KMS-11 (cell line): ENCODE data around the gene DIPK1A.

Source experiments
- H2AFZ ChIP-seq: fragments of 200-600 bp; sonication (generic); 2 replicates; pipeline ENCODE4 v1.6.1; 2016; ENCODE audit warnings: antibody characterized with exemption, mixed run types, low read depth
- H3K27ac ChIP-seq: fragments of 200-600 bp; sonication (generic); 2 replicates; pipeline ENCODE4 v1.6.1; 2016; ENCODE audit warnings: mild to moderate bottlenecking, mixed run types
- H3K27me3 ChIP-seq: fragments of 200-600 bp; sonication (generic); 2 replicates; pipeline ENCODE4 v1.6.1; 2017; ENCODE audit warnings: mild to moderate bottlenecking, low read depth, mixed run types, moderate library complexity; ENCODE audit not compliant: insufficient read depth
- H3K36me3 ChIP-seq: fragments of 200-600 bp; sonication (generic); 2 replicates; pipeline ENCODE4 v1.6.1; 2017; ENCODE audit warnings: mild to moderate bottlenecking, mixed run types; ENCODE audit not compliant: insufficient read depth
- H3K4me1 ChIP-seq: fragments of 200-600 bp; sonication (generic); 2 replicates; pipeline ENCODE4 v1.6.1; 2016; ENCODE audit warnings: mild to moderate bottlenecking, low read depth, mixed run types; ENCODE audit not compliant: poor library complexity, severe bottlenecking
- H3K4me2 ChIP-seq: fragments of 200-600 bp; sonication (generic); 2 replicates; pipeline ENCODE4 v1.7.0; 2016; ENCODE audit warnings: mild to moderate bottlenecking, mixed run types
- H3K4me3 ChIP-seq: fragments of 200-600 bp; sonication (generic); IDR thresholded peaks from 2 replicates; pipeline ENCODE4 v1.6.1; 2017; ENCODE audit warnings: low read depth, low read length, mixed read lengths; ENCODE audit not compliant: insufficient read depth
- H3K79me2 ChIP-seq: fragments of 200-600 bp; sonication (generic); 2 replicates; pipeline ENCODE4 v1.6.1; 2016; ENCODE audit warnings: low read depth, mixed run types; ENCODE audit not compliant: insufficient read depth
- H3K9ac ChIP-seq: fragments of 200-600 bp; sonication (generic); 2 replicates; pipeline ENCODE4 v1.6.1; 2016; ENCODE audit warnings: mild to moderate bottlenecking, mixed run types
- H4K20me1 ChIP-seq: fragments of 200-600 bp; sonication (generic); 2 replicates; pipeline ENCODE4 v1.6.1; 2016; ENCODE audit warnings: mild to moderate bottlenecking, mixed run types; ENCODE audit not compliant: insufficient read depth
- CTCF ChIP-seq: fragments of 200-600 bp; sonication (generic); conservative IDR thresholded peaks from 2 replicates; pipeline ENCODE4 v1.6.1; 2017; ENCODE audit warnings: low read depth, mild to moderate bottlenecking, antibody characterized with exemption, low read length, moderate library complexity, mixed read lengths

DIPK1A gene

GRCh38 chr1:92968138-92969032, 7.1 kb upstream of the DIPK1A start:
- peaks cover 28% of the 10 kb centered on the region for H3K4me1 ChIP-seq
- H3K27ac ChIP-seq, result no peak overlapping the region
- H3K79me2 ChIP-seq, result no peaks in the 10 kb centered on the region
- TF ChIP-seq CTCF, result peak; percentile 60; the same call in 1 of the 2 replicates
- no peaks in the 10 kb centered on the region for H3K36me3 ChIP-seq
- no peaks in the 10 kb centered on the region for H4K20me1 ChIP-seq
- H3K27me3 ChIP-seq, result no peaks in the 10 kb centered on the region
- H3K4me3 ChIP-seq, result no peak overlapping the region
- no peak overlapping the region for H3K9ac ChIP-seq
- no peak overlapping the region for H2AFZ ChIP-seq
- H3K4me2 ChIP-seq, result no peak overlapping the region; the same call in 1 of the 2 replicates

- Histone ChIP-seq H3K27ac (no peak overlapping the region), H2AFZ (no peak overlapping the region), H3K9ac (no peak overlapping the region), H3K27me3 (no peaks in the 10 kb centered on the region), H4K20me1 (no peaks in the 10 kb centered on the region), H3K4me1 (peaks cover 23% of the 10 kb centered on the region), H3K36me3 (no peaks in the 10 kb centered on the region), H3K4me2 (no peak overlapping the region), H3K4me3 (no peak overlapping the region), H3K79me2 (no peaks in the 10 kb centered on the region)
- TF ChIP-seq CTCF, result no peak
Measured at GRCh38 chr1:92964998-92965397, 3.7 kb upstream of the DIPK1A start.

GRCh38 chr1:92964316-92964715, 3.1 kb upstream of the DIPK1A start:
- TF ChIP-seq CTCF, result no peak
- H3K36me3 ChIP-seq, result no peaks in the 10 kb centered on the region
- H4K20me1 ChIP-seq, result no peaks in the 10 kb centered on the region
- H3K27ac ChIP-seq, result no peak overlapping the region
- peaks cover 23% of the 10 kb centered on the region for H3K4me1 ChIP-seq
- H3K79me2 ChIP-seq, result peaks cover 4% of the 10 kb centered on the region; the same call in 1 of the 2 replicates
- H3K4me2 ChIP-seq, result no peak overlapping the region
- H2AFZ ChIP-seq, result no peak overlapping the region
- H3K9ac ChIP-seq, result no peak overlapping the region
- no peaks in the 10 kb centered on the region for H3K27me3 ChIP-seq
- no peak overlapping the region for H3K4me3 ChIP-seq

- Histone ChIP-seq H2AFZ (peak overlapping the region; percentile 44), H3K36me3 (no peaks in the 10 kb centered on the region), H3K27me3 (no peaks in the 10 kb centered on the region), H3K9ac (peak overlapping the region; percentile 82), H3K79me2 (peaks cover 24% of the 10 kb centered on the region; the same call in 1 of the 2 replicates), H4K20me1 (no peaks in the 10 kb centered on the region), H3K4me2 (peak overlapping the region; percentile 96), H3K4me3 (no peak overlapping the region), H3K4me1 (peaks cover 31% of the 10 kb centered on the region), H3K27ac (peak overlapping the region; percentile 75)
- no peak for TF ChIP-seq CTCF
Measured at GRCh38 chr1:92961896-92962752, 862 bp upstream of the DIPK1A start.
